Endothelial cell (in vitro differentiated cells): ENCODE results near the gene MRPL28. TPM values are rescaled to one million over a fixed set of nuclear protein-coding genes. Genes with fewer than 3 reads are reported as not detected.

Experiments used
- DNase-seq: peaks from one replicate; pipeline ENCODE4 v3.0.0; 2021; ENCODE audit warnings: low spot score
- H3K27ac Mint-ChIP-seq: one replicate; pipeline ENCODE4 v1.8.0; 2021; ENCODE audit warnings: mixed read lengths, inconsistent platforms; ENCODE audit not compliant: unreplicated experiment
- H3K27me3 Mint-ChIP-seq: one replicate; pipeline ENCODE4 v1.8.0; 2021; ENCODE audit warnings: mild to moderate bottlenecking, moderate library complexity, mixed read lengths, inconsistent platforms; ENCODE audit not compliant: unreplicated experiment
- H3K36me3 Mint-ChIP-seq: one replicate; pipeline ENCODE4 v1.8.0; 2021; ENCODE audit warnings: mild to moderate bottlenecking, low read depth, mixed read lengths, inconsistent platforms; ENCODE audit not compliant: unreplicated experiment
- H3K4me1 Mint-ChIP-seq: one replicate; pipeline ENCODE4 v1.8.0; 2021; ENCODE audit warnings: mild to moderate bottlenecking, mixed read lengths, inconsistent platforms; ENCODE audit not compliant: unreplicated experiment
- H3K4me3 Mint-ChIP-seq: one replicate; pipeline ENCODE4 v1.8.0; 2021; ENCODE audit warnings: mild to moderate bottlenecking, mixed read lengths, inconsistent platforms; ENCODE audit not compliant: unreplicated experiment
- H3K9me3 Mint-ChIP-seq: one replicate; pipeline ENCODE4 v1.8.0; 2021; ENCODE audit warnings: mixed read lengths, inconsistent platforms; ENCODE audit not compliant: unreplicated experiment
- total RNA-seq: library from RNA; stranded (reverse); fragmentation: NEBNext Ultra II Directional; extraction: Animal tissue kit (Norgen Biotek cat#: 25700); gene quantifications from one replicate; pipeline ENCODE4 v1.2.1, GENCODE V29; 2021; ENCODE audit not compliant: unreplicated experiment
- TF ChIP-seq, protein P1 (sequence below): fragments of 200-600 bp; sonication (generic); IDR thresholded peaks from one replicate; pipeline ENCODE4 v1.5.0; 2021; ENCODE audit warnings: antibody characterized with exemption; ENCODE audit not compliant: unreplicated experiment

Gene MRPL28
- total RNA-seq, 1 donor from 2014 or later: 70.8 TPM

DNA sequence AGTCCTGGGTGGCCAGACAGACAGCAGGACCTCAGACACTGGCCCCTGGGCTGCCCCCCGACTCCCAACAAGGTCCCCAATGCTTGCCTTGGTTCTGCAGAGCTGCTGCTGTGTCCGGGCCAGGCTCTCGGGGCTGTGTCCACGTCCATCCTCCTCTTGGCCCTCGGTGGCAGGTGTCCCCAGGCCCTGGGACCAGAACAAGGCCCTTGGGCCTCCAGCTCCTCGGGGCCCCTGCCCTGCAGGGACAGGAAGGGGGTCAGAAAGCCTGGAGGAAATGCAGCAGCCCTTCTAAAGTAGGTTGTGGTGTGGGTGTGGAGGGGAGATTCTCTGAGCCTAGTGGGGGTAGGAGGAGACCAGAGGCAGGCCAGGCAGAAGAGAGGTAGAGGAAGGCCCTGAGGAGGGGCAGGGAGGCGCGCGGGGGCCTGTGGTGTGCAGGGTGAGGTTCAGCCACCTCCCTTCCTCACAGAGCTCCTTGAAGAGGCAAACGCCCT is 15.3 kb downstream of the MRPL28 start:
- TF ChIP-seq, protein P1, sequence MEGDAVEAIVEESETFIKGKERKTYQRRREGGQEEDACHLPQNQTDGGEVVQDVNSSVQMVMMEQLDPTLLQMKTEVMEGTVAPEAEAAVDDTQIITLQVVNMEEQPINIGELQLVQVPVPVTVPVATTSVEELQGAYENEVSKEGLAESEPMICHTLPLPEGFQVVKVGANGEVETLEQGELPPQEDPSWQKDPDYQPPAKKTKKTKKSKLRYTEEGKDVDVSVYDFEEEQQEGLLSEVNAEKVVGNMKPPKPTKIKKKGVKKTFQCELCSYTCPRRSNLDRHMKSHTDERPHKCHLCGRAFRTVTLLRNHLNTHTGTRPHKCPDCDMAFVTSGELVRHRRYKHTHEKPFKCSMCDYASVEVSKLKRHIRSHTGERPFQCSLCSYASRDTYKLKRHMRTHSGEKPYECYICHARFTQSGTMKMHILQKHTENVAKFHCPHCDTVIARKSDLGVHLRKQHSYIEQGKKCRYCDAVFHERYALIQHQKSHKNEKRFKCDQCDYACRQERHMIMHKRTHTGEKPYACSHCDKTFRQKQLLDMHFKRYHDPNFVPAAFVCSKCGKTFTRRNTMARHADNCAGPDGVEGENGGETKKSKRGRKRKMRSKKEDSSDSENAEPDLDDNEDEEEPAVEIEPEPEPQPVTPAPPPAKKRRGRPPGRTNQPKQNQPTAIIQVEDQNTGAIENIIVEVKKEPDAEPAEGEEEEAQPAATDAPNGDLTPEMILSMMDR: no peak

DNA sequence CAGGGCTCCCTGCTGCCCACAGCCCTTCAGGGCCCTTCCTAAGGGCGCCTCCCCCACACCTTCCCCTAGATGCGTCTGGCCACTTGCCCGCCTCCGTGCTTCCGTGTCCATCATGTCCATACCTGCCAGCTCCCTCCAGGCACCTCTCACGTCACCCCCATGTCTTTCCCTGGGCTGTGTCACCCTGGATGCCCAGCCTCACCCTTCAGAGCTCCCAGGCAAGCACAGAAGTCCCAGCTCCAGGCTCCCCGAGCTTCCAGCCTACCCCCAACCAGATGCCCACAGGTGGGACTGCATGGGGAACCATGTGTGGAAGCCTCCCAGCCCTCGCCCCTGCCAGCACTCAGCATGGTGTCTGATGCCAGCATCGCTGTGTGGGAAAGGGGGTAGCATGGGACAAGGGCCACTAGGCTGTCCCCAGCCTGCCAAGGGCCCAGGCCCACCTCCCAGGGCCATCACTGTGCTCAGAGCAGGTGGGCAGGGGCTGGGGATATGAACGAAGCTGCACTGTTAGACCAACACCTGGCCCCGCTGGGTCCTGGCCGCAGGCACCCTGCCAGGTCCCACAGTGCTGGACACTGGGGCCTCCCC is 16.0 kb downstream of the MRPL28 start:
- H3K27ac Mint-ChIP-seq: no peak overlapping the region
- H3K4me1 Mint-ChIP-seq: peaks cover 4% of the 10 kb centered on the region
- TF ChIP-seq, protein P1: no peak
- peaks cover 7% of the 10 kb centered on the region for H3K27me3 Mint-ChIP-seq
- H3K4me3 Mint-ChIP-seq: peak overlapping the region; percentile 37
- no peaks in the 10 kb centered on the region for H3K9me3 Mint-ChIP-seq
- DNase-seq: no peak
- peaks cover 7% of the 10 kb centered on the region for H3K36me3 Mint-ChIP-seq

More for the DNA sequence above, 15.3 kb downstream of the MRPL28 start:
- no peak for DNase-seq
- peaks cover 4% of the 10 kb centered on the region for H3K4me1 Mint-ChIP-seq
- peaks cover 7% of the 10 kb centered on the region for H3K27me3 Mint-ChIP-seq
- peaks cover 7% of the 10 kb centered on the region for H3K36me3 Mint-ChIP-seq
- H3K9me3 Mint-ChIP-seq: no peaks in the 10 kb centered on the region
- H3K4me3 Mint-ChIP-seq: no peak overlapping the region
- H3K27ac Mint-ChIP-seq: no peak overlapping the region

DNA sequence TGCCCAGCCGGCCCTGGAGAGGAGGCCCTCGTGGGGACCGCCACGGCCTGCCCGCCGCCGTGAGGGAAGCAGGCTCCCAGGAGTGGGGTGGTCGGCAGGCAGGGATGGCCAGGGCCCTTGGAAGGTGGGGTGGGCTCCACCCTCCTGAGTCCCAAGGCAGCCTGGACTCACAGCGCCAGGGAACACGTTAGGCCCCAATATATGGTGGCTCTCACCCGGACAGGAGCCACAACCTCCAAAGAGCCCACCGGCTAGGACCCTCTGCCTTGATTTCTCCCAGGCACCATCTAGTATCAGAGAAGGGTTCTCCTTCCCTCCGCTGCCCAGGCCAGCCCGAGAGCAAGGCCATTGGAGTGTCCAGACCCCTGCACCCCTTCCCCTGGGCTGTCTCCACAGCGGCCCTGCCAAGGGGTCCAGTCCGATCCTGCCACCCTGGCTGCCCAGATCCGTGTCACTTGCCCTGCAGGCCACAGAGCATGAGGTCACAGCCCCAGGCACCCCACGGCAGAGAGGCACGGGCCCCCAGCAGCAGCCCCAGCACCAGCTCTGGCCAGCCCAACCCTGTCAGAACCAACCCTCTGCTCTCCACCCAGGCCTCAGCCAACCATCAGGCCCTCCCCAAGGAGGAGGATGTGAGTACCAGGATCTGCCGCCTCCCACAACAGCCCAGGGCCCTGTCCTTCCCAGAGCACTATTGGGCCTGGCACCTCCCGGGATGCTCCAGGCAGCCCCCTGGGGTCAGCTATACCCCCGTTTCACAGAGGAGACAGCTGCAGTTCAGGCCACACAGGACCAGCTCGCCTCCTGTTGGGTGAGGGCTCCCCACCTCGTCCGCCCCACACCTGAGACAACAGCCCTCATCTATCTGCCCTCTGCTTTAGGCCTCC is 16.7 kb downstream of the MRPL28 start:
- no peak for DNase-seq
- Mint-ChIP-seq H3K27ac (no peak overlapping the region), H3K36me3 (peaks cover 7% of the 10 kb centered on the region), H3K4me3 (peak overlapping the region; percentile 37), H3K9me3 (no peaks in the 10 kb centered on the region), H3K27me3 (peaks cover 7% of the 10 kb centered on the region), H3K4me1 (peaks cover 4% of the 10 kb centered on the region)
- TF ChIP-seq, protein P1: no peak

DNA sequence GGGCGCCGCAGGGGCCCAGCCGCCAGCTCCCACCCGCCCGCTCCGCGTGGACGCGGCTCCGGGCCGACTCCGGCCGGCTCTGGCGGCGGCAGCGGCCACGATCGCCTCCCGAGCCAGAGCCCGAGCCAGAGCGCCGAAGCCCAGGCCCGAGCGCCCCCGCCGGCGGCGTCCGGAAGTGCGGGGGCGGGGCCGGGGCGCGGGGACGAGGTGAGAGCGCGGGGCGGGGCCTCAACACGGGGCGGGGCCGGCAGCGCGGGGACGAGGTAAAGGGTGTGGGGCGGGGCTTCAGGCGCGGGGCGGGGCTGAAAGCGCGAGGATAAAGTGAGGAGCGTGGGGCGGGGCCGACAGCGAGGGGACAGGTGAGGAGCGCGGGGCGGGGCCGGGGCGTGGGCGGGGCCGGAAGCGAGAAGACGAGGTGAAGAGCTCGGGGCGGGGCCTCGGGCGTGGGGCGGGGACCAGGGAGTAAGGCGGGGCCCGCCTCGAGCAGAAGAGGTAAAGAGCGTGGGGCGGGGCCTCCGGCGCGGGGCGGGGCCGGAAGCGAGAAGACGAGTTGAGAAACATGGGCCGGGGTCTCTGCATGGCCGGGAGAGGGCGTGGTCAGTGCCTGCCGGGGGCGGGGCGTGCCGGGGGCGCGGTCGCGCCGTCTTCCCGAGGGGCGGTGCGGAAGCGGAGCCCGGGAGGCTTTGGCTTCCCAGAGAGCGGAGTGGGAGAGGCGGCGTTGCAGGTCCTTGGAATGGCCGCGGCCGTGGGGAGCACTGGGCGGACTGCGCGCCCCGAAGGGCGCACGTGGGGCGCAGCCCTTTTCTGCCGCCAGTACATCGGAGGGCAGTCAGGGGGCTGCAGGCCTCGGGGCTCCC is 17.6 kb downstream of the MRPL28 start, which contains the start of gene AXIN1:
TSS of gene AXIN1 (minus strand) at position 177 of the 857 bp plus-strand sequence. CDS start 5,698 bp downstream, outside the sequence.
- Mint-ChIP-seq H3K4me1 (peaks cover 4% of the 10 kb centered on the region), H3K9me3 (no peaks in the 10 kb centered on the region), H3K27me3 (peaks cover 7% of the 10 kb centered on the region), H3K36me3 (peaks cover 7% of the 10 kb centered on the region), H3K4me3 (peak within 1 kb of the TSS; percentile 94), H3K27ac (peak within 1 kb of the TSS; percentile 67)
- DNase-seq: peak; percentile 95
- TF ChIP-seq, protein P1: peak; percentile 37
